Measurements from ENCODE around the gene WDR82. TPM values are rescaled to one million over a fixed set of nuclear protein-coding genes. Genes with fewer than 3 reads are reported as not detected.
A peak's percentile ranks its signal among the peaks of the same experiment; 100 is the strongest.

Gene WDR82
- total and polyA plus RNA-seq, 9 of the 15 experiments (the other 6 are each of a cell fraction or from before 2014, with no cell fraction given), result 6.4 to 62.9 (median 37.1) TPM

DNA sequence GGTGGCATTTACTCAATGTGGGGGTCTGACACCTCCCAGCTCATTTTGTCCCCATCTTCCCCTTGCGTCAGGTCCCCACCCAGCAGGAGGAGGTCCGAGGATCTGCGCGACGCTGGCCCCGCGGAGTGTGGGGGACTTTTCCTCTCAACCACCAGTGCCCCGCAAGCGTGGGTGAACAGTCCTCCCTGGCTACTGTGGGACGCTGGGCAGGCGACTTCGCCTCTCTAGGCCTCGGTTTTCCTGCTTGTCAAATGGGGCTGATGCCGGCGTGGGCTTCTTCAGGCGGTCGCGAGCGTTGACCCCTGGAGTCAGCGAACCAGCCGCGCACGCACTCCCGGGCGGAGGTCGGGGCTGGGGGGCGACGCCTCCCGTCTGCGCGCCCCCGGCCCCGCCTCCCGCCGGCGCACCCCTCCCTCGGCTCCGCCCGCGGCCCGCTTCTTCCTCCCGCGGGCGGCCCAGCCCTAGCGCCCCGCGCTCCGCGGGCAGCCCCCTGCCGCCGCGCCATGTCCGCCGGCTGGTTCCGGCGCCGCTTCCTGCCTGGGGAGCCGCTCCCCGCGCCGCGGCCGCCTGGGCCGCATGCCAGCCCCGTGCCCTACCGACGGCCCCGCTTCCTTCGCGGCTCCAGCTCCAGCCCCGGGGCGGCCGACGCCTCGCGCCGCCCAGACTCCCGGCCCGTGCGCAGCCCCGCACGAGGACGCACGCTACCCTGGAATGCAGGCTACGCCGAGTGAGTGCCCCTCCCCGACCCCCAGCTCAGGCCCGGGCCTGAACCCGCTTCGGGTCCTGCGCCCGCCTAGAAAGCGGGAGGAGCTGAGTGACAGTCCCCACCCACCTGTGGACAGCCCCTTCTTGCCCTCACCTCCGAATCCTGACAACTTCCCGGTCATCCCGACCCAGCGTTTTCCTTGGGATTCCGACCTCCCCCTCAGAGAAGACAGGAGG, 32.9 kb downstream of the WDR82 start, which contains the start of gene PPM1M (continued):
- peak; percentile 12; the same call in 1 of the 2 replicates for TF ChIP-seq TEAD4 (IDR thresholded peaks at IDR 0.05; ENCODE audit: low read length)
- TF ChIP-seq TEAD4 (CRISPR knock-in tag; IDR thresholded peaks at IDR 0.05; ENCODE audit: borderline replicate concordance), result no peak
- TF ChIP-seq SAP30 (IDR thresholded peaks at IDR 0.05; ENCODE audit: borderline replicate concordance, insufficient read depth, low read depth, low read length, poor library complexity, severe bottlenecking), result peak; percentile 31
- 0 out of 2 replicates have a peak, but pooled peaks have one; percentile 66 for TF ChIP-seq NR3C1 (CRISPR knock-in tag; IDR thresholded peaks at IDR 0.05)
- no peak for TF ChIP-seq ZNF217 (CRISPR knock-in tag; IDR thresholded peaks at IDR 0.05)
- TF ChIP-seq, protein P1, sequence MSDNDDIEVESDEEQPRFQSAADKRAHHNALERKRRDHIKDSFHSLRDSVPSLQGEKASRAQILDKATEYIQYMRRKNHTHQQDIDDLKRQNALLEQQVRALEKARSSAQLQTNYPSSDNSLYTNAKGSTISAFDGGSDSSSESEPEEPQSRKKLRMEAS (CRISPR knock-in tag; IDR thresholded peaks at IDR 0.05), result peak; percentile 60
- TF ChIP-seq GABPB2 (CRISPR knock-in tag; conservative IDR thresholded peaks at IDR 0.05), result no peak
- peak; percentile 61; the same call in 1 of the 2 replicates for TF ChIP-seq ZBTB7A (IDR thresholded peaks at IDR 0.05; ENCODE audit: borderline replicate concordance, control insufficient read depth, low read depth, low read length)
- TF ChIP-seq CCNT2 (IDR thresholded peaks at IDR 0.05; ENCODE audit: borderline replicate concordance, extremely low read depth, insufficient read length, low read depth, low read length), result peak; percentile 19
- TF ChIP-seq, protein P2, sequence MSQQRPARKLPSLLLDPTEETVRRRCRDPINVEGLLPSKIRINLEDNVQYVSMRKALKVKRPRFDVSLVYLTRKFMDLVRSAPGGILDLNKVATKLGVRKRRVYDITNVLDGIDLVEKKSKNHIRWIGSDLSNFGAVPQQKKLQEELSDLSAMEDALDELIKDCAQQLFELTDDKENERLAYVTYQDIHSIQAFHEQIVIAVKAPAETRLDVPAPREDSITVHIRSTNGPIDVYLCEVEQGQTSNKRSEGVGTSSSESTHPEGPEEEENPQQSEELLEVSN (IDR thresholded peaks at IDR 0.05; ENCODE audit: borderline replicate concordance in 1 of 2, extremely low read depth in 1 of 2, insufficient read depth in 1 of 2, insufficient read length in 1 of 2, low read depth in 1 of 2, low read length in 1 of 2, poor library complexity in 1 of 2, severe bottlenecking in 1 of 2), result peak; percentile 81 to 97
- peak; percentile 45 for TF ChIP-seq RBBP5 (IDR thresholded peaks at IDR 0.05; ENCODE audit: borderline replicate concordance, insufficient read depth, low read length, poor library complexity, severe bottlenecking)
- peak; percentile 18; the same call in 1 of the 2 replicates for TF ChIP-seq CBX1 (IDR thresholded peaks at IDR 0.05; ENCODE audit: low read depth)
- TF ChIP-seq, protein P3, sequence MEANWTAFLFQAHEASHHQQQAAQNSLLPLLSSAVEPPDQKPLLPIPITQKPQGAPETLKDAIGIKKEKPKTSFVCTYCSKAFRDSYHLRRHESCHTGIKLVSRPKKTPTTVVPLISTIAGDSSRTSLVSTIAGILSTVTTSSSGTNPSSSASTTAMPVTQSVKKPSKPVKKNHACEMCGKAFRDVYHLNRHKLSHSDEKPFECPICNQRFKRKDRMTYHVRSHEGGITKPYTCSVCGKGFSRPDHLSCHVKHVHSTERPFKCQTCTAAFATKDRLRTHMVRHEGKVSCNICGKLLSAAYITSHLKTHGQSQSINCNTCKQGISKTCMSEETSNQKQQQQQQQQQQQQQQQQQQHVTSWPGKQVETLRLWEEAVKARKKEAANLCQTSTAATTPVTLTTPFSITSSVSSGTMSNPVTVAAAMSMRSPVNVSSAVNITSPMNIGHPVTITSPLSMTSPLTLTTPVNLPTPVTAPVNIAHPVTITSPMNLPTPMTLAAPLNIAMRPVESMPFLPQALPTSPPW (CRISPR knock-in tag; IDR thresholded peaks at IDR 0.05), result peak; percentile 65
- 0 out of 2 replicates have a peak, but pooled peaks have one; percentile 35 for TF ChIP-seq FOXK1 (CRISPR knock-in tag; IDR thresholded peaks at IDR 0.05; ENCODE audit: borderline replicate concordance)
- peak; percentile 64 for TF ChIP-seq RB1 (IDR thresholded peaks at IDR 0.05; ENCODE audit: low read depth)
